GM23338 (cell line): Measurements from ENCODE around the gene GNB3. TPM values are rescaled to one million over a fixed set of nuclear protein-coding genes. Genes with fewer than 3 reads are reported as not detected.

Source experiments
- ATAC-seq: fragments of 200-7000 bp; cut with Tn5 transposase; 3 replicates; pipeline ENCODE4 v1.9.1; 2020
- DNase-seq: peaks from one replicate; pipeline ENCODE4 v3.0.0-alpha.2; 2015; ENCODE audit warnings: low spot score
- H2AFZ ChIP-seq: fragments of 200-600 bp; sonication (generic); 2 replicates; pipeline ENCODE4 v1.8.0; 2016; ENCODE audit warnings: antibody characterized with exemption, mild to moderate bottlenecking, moderate library complexity
- H3F3A ChIP-seq: fragments of 200-600 bp; sonication (generic); replicated peaks from 2 replicates; pipeline ENCODE4 v1.8.0; 2017; ENCODE audit warnings: antibody characterized with exemption, mixed run types, low read depth
- H3K27ac ChIP-seq: fragments of 200-600 bp; sonication (generic); 2 replicates; pipeline ENCODE4 v1.6.1; 2016; ENCODE audit warnings: low read depth
- H3K27me3 ChIP-seq: fragments of 200-600 bp; sonication (generic); 2 replicates; pipeline ENCODE4 v1.8.0; 2016; ENCODE audit warnings: mild to moderate bottlenecking, mixed run types, moderate library complexity; ENCODE audit not compliant: insufficient read depth
- H3K36me3 ChIP-seq: fragments of 200-600 bp; sonication (generic); 2 replicates; pipeline ENCODE4 v1.8.0; 2016; ENCODE audit warnings: mild to moderate bottlenecking; ENCODE audit not compliant: insufficient read depth
- H3K4me1 ChIP-seq: fragments of 200-600 bp; sonication (generic); 2 replicates; pipeline ENCODE4 v1.8.0; 2016; ENCODE audit warnings: mild to moderate bottlenecking, moderate library complexity; ENCODE audit not compliant: insufficient read depth
- H3K4me2 ChIP-seq: fragments of 200-600 bp; sonication (generic); 2 replicates; pipeline ENCODE4 v1.7.1; 2017; ENCODE audit warnings: mixed run types
- H3K4me3 ChIP-seq: fragments of 200-600 bp; sonication (generic); 2 replicates; pipeline ENCODE4 v1.6.1; 2016; ENCODE audit warnings: mixed run types
- H3K79me2 ChIP-seq: fragments of 200-600 bp; sonication (generic); replicated peaks from 2 replicates; pipeline ENCODE4 v1.8.0; 2017; ENCODE audit warnings: mild to moderate bottlenecking; ENCODE audit not compliant: insufficient read depth
- H3K9me2 ChIP-seq: fragments of 200-600 bp; sonication (generic); 2 replicates; pipeline ENCODE4 v1.8.0; 2017; ENCODE audit not compliant: insufficient read depth
- H4K20me1 ChIP-seq: fragments of 200-600 bp; sonication (generic); replicated peaks from 2 replicates; pipeline ENCODE4 v1.8.0; 2017; ENCODE audit warnings: mild to moderate bottlenecking; ENCODE audit not compliant: insufficient read depth
- H3K27ac Mint-ChIP-seq: 2 replicates; pipeline ENCODE4 v1.8.0; 2020; ENCODE audit warnings: inconsistent platforms, mild to moderate bottlenecking, moderate library complexity, mixed read lengths
- H3K27me3 Mint-ChIP-seq: 3 replicates; pipeline ENCODE4 v1.8.0; 2022; ENCODE audit warnings: low read depth, mild to moderate bottlenecking, moderate library complexity, mixed read lengths, inconsistent platforms; ENCODE audit not compliant: insufficient read depth, poor library complexity
- H3K36me3 Mint-ChIP-seq: 3 replicates; pipeline ENCODE4 v1.8.0; 2021; ENCODE audit warnings: low read depth, mild to moderate bottlenecking, inconsistent platforms, moderate library complexity, mixed read lengths
- H3K4me1 Mint-ChIP-seq: 3 replicates; pipeline ENCODE4 v1.8.0; 2020; ENCODE audit warnings: mild to moderate bottlenecking, inconsistent platforms, mixed read lengths
- H3K4me3 Mint-ChIP-seq: 3 replicates; pipeline ENCODE4 v1.8.0; 2021; ENCODE audit warnings: moderate library complexity, mild to moderate bottlenecking, inconsistent platforms, mixed read lengths
- H3K9me3 Mint-ChIP-seq: 3 replicates; pipeline ENCODE4 v1.8.0; 2020; ENCODE audit warnings: moderate library complexity, mild to moderate bottlenecking, inconsistent platforms, mixed read lengths
- EZH2 ChIP-seq: fragments of 200-600 bp; sonication (generic); IDR thresholded peaks from one replicate; pipeline ENCODE4 v1.8.0; 2017; ENCODE audit warnings: antibody characterized with exemption, mild to moderate bottlenecking, low read depth; ENCODE audit not compliant: unreplicated experiment
- EZH2phosphoT487 ChIP-seq: fragments of 200-600 bp; sonication (generic); IDR thresholded peaks from one replicate; pipeline ENCODE4 v1.8.1; 2018; ENCODE audit warnings: antibody characterized with exemption; ENCODE audit not compliant: unreplicated experiment
- JUNB ChIP-seq: IDR thresholded peaks from one replicate; pipeline ENCODE4 v1.6.1; 2016; ENCODE audit warnings: antibody characterized with exemption; ENCODE audit not compliant: unreplicated experiment
- NANOG ChIP-seq: IDR thresholded peaks from 2 replicates; pipeline ENCODE4 v1.6.1; 2016; ENCODE audit warnings: antibody characterized with exemption, borderline replicate concordance
- POLR2AphosphoS5 ChIP-seq: IDR thresholded peaks from 2 replicates; pipeline ENCODE4 v1.6.1; 2016; ENCODE audit warnings: antibody characterized with exemption, low read depth
- STAT1 ChIP-seq: IDR thresholded peaks from one replicate; pipeline ENCODE4 v1.6.1; 2016; ENCODE audit warnings: antibody characterized with exemption; ENCODE audit not compliant: unreplicated experiment
- ZNF114 ChIP-seq: fragments of 250-450 bp; sonication (Bioruptor Pico); IDR thresholded peaks from 2 replicates; pipeline ENCODE4 v1.5.0; 2020; ENCODE audit warnings: mild to moderate bottlenecking, moderate library complexity
- ZNF331 ChIP-seq: fragments of 250-450 bp; sonication (Bioruptor Pico); IDR thresholded peaks from 2 replicates; pipeline ENCODE4 v1.5.0; 2020; ENCODE audit warnings: low read depth, mild to moderate bottlenecking, moderate library complexity
- polyA plus RNA-seq: library from polyadenylated mRNA; unstranded; fragments of >200 nt; fragmentation: Nextera tagmentation; extraction: Ambion mirVana; gene quantifications from 2 replicates; pipeline ENCODE4 v1.2.1, GENCODE V29; 2016
- total RNA-seq: library from RNA; depleted of rRNA; stranded (reverse); fragments of >200 nt; shearing (Covaris generic); gene quantifications from 2 replicates; pipeline ENCODE4 v1.2.3, GENCODE V29; 2014
- TF ChIP-seq, protein P1 (sequence below): IDR thresholded peaks from one replicate; pipeline ENCODE4 v1.6.1; 2018; ENCODE audit warnings: antibody characterized with exemption; ENCODE audit not compliant: unreplicated experiment
- TF ChIP-seq, protein P2 (sequence below): IDR thresholded peaks from 2 replicates; pipeline ENCODE4 v1.6.1; 2016; ENCODE audit warnings: antibody characterized with exemption
- TF ChIP-seq, protein P3 (sequence below): fragments of 250-450 bp; sonication (Bioruptor Pico); IDR thresholded peaks from 2 replicates; pipeline ENCODE4 v1.5.0; 2020; ENCODE audit warnings: mild to moderate bottlenecking, moderate library complexity

The GNB3 gene
- total and polyA plus RNA-seq, 2 experiments from 2014 or later, result 5.4 to 8.2 TPM

DNA sequence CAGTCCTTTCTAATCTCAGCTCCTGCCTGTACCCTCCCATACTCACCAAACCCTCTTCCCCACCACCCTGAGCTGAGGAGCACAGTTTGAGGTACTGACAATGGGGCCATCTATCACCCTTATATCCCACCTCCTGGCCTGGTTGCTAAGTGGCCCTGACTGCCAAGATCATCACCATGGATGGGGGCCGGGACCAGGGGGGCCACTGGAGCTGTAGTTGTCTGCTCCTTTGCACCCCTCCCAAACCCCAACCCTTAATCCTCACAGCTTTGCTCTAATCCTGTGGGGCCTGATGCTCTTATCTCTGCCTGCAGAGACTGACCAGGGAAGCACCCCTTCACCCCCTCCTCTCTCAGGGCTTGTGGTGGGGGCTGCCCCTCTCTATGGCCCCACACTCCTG, 395 bp upstream of the GNB3 start (continued):
- TF ChIP-seq EZH2 (no peak), EZH2phosphoT487 (no peak), NANOG (no peak), ZNF114 (CRISPR knock-in tag) (no peak), POLR2AphosphoS5 (no peak)
- TF ChIP-seq, protein P1, sequence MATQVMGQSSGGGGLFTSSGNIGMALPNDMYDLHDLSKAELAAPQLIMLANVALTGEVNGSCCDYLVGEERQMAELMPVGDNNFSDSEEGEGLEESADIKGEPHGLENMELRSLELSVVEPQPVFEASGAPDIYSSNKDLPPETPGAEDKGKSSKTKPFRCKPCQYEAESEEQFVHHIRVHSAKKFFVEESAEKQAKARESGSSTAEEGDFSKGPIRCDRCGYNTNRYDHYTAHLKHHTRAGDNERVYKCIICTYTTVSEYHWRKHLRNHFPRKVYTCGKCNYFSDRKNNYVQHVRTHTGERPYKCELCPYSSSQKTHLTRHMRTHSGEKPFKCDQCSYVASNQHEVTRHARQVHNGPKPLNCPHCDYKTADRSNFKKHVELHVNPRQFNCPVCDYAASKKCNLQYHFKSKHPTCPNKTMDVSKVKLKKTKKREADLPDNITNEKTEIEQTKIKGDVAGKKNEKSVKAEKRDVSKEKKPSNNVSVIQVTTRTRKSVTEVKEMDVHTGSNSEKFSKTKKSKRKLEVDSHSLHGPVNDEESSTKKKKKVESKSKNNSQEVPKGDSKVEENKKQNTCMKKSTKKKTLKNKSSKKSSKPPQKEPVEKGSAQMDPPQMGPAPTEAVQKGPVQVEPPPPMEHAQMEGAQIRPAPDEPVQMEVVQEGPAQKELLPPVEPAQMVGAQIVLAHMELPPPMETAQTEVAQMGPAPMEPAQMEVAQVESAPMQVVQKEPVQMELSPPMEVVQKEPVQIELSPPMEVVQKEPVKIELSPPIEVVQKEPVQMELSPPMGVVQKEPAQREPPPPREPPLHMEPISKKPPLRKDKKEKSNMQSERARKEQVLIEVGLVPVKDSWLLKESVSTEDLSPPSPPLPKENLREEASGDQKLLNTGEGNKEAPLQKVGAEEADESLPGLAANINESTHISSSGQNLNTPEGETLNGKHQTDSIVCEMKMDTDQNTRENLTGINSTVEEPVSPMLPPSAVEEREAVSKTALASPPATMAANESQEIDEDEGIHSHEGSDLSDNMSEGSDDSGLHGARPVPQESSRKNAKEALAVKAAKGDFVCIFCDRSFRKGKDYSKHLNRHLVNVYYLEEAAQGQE, result no peak

DNA sequence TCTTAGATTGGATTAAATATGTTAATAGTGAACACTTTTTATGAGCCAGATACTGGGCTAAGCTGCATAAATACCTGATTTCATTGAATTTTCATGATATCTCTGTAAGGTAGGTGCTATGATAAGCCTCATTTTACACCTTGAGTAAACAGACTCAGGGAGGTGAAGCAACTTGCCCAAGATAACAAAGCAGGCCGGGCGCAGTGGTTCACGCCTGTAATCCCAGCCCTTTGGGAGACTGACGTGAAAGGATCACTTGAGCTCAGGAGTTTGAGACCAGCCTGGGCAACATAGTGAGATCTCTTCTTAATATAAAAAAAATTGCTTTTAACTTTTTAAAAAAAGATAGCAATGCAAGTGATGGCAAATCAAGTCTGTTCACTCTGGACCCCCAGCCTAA, 1.4 kb downstream of the GNB3 start:
- Mint-ChIP-seq H3K4me3 (no peak overlapping the region; the same call in 2 of the 3 replicates), H3K4me1 (peaks cover 18% of the 10 kb centered on the region), H3K27me3 (peaks cover 30% of the 10 kb centered on the region), H3K36me3 (peaks cover 65% of the 10 kb centered on the region), H3K9me3 (no peaks in the 10 kb centered on the region), H3K27ac (no peak overlapping the region)
- no peak overlapping the region for H3K27ac ChIP-seq
- H4K20me1 ChIP-seq, result no peaks in the 10 kb centered on the region
- no peak overlapping the region for H3K4me2 ChIP-seq
- peaks cover 2% of the 10 kb centered on the region; the same call in 1 of the 2 replicates for H3F3A ChIP-seq
- H3K27me3 ChIP-seq, result no peaks in the 10 kb centered on the region
- no peaks in the 10 kb centered on the region for H3K79me2 ChIP-seq
- no peak overlapping the region for H3K4me3 ChIP-seq
- H2AFZ ChIP-seq, result no peak overlapping the region
- peaks cover 5% of the 10 kb centered on the region; the same call in 1 of the 2 replicates for H3K4me1 ChIP-seq
- H3K9me2 ChIP-seq, result no peaks in the 10 kb centered on the region
- peaks cover 13% of the 10 kb centered on the region for H3K36me3 ChIP-seq
- ATAC-seq, result no peak
- no peak for DNase-seq
- TF ChIP-seq NANOG, result no peak
- TF ChIP-seq EZH2phosphoT487, result no peak
- TF ChIP-seq, protein P1, result no peak
- TF ChIP-seq STAT1, result no peak
- TF ChIP-seq, protein P2, sequence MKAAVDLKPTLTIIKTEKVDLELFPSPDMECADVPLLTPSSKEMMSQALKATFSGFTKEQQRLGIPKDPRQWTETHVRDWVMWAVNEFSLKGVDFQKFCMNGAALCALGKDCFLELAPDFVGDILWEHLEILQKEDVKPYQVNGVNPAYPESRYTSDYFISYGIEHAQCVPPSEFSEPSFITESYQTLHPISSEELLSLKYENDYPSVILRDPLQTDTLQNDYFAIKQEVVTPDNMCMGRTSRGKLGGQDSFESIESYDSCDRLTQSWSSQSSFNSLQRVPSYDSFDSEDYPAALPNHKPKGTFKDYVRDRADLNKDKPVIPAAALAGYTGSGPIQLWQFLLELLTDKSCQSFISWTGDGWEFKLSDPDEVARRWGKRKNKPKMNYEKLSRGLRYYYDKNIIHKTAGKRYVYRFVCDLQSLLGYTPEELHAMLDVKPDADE, result no peak
- TF ChIP-seq, protein P3, sequence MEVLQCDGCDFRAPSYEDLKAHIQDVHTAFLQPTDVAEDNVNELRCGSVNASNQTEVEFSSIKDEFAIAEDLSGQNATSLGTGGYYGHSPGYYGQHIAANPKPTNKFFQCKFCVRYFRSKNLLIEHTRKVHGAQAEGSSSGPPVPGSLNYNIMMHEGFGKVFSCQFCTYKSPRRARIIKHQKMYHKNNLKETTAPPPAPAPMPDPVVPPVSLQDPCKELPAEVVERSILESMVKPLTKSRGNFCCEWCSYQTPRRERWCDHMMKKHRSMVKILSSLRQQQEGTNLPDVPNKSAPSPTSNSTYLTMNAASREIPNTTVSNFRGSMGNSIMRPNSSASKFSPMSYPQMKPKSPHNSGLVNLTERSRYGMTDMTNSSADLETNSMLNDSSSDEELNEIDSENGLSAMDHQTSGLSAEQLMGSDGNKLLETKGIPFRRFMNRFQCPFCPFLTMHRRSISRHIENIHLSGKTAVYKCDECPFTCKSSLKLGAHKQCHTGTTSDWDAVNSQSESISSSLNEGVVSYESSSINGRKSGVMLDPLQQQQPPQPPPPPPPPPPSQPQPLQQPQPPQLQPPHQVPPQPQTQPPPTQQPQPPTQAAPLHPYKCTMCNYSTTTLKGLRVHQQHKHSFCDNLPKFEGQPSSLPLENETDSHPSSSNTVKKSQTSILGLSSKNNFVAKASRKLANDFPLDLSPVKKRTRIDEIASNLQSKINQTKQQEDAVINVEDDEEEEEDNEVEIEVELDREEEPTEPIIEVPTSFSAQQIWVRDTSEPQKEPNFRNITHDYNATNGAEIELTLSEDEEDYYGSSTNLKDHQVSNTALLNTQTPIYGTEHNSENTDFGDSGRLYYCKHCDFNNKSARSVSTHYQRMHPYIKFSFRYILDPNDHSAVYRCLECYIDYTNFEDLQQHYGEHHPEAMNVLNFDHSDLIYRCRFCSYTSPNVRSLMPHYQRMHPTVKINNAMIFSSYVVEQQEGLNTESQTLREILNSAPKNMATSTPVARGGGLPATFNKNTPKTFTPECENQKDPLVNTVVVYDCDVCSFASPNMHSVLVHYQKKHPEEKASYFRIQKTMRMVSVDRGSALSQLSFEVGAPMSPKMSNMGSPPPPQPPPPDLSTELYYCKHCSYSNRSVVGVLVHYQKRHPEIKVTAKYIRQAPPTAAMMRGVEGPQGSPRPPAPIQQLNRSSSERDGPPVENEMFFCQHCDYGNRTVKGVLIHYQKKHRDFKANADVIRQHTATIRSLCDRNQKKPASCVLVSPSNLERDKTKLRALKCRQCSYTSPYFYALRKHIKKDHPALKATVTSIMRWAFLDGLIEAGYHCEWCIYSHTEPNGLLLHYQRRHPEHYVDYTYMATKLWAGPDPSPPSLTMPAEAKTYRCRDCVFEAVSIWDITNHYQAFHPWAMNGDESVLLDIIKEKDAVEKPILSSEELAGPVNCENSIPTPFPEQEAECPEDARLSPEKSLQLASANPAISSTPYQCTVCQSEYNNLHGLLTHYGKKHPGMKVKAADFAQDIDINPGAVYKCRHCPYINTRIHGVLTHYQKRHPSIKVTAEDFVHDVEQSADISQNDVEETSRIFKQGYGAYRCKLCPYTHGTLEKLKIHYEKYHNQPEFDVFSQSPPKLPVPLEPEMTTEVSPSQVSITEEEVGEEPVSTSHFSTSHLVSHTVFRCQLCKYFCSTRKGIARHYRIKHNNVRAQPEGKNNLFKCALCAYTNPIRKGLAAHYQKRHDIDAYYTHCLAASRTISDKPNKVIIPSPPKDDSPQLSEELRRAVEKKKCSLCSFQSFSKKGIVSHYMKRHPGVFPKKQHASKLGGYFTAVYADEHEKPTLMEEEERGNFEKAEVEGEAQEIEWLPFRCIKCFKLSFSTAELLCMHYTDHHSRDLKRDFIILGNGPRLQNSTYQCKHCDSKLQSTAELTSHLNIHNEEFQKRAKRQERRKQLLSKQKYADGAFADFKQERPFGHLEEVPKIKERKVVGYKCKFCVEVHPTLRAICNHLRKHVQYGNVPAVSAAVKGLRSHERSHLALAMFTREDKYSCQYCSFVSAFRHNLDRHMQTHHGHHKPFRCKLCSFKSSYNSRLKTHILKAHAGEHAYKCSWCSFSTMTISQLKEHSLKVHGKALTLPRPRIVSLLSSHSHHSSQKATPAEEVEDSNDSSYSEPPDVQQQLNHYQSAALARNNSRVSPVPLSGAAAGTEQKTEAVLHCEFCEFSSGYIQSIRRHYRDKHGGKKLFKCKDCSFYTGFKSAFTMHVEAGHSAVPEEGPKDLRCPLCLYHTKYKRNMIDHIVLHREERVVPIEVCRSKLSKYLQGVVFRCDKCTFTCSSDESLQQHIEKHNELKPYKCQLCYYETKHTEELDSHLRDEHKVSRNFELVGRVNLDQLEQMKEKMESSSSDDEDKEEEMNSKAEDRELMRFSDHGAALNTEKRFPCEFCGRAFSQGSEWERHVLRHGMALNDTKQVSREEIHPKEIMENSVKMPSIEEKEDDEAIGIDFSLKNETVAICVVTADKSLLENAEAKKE, result no peak
- TF ChIP-seq ZNF331 (CRISPR knock-in tag), result no peak
- no peak for TF ChIP-seq EZH2
- TF ChIP-seq JUNB, result no peak
